ENCODE measurements around the gene DERA.
"Not testable (repeated sequence)": the region's sequence is repeated elsewhere in the genome, so short reads cannot be mapped to it uniquely, and the experiment has no call there.

Gene DERA

GRCh38 chr12:16002880-16003279, 91.7 kb downstream of the DERA start:
- DNase-seq (ENCODE audit: low read depth in 1 of 2, low spot score in 1 of 2), result no peak

- DNase-seq (ENCODE audit: low read depth in 1 of 2, low spot score in 1 of 2), result no peak
These were observed 92.3 kb downstream of the DERA start for GRCh38 chr12:16003460-16003859.

GRCh38 chr12:16006752-16007151, 95.6 kb downstream of the DERA start:
- no peak for DNase-seq (ENCODE audit: low read depth in 1 of 2, low spot score in 1 of 2)

DNA sequence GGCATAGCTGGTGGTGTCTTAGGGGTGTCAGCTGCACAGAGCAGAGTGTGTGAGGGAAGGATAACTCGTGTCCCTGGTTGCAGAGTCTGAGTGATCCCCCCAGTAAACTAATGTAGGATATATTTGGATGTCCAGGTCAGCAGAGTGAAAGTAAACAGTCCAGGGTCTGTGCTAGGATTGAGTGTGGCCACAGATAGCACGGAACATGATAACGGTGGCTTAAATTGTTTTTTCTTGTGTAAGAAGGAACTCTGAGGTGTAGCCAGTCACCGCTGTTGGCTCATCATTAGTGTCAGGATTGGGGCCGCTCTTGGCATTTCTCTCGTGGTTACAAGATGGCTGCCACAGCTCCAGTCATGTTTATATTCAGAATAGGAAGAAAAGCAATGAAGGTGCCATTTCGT, 97.3 kb downstream of the DERA start:
- DNase-seq (ENCODE audit: low read depth in 1 of 2, low spot score in 1 of 2), result no peak

- no peak for DNase-seq (ENCODE audit: low read depth in 1 of 2, low spot score in 1 of 2)
These were observed 101.0 kb downstream of the DERA start for GRCh38 chr12:16012117-16012516.

DNA sequence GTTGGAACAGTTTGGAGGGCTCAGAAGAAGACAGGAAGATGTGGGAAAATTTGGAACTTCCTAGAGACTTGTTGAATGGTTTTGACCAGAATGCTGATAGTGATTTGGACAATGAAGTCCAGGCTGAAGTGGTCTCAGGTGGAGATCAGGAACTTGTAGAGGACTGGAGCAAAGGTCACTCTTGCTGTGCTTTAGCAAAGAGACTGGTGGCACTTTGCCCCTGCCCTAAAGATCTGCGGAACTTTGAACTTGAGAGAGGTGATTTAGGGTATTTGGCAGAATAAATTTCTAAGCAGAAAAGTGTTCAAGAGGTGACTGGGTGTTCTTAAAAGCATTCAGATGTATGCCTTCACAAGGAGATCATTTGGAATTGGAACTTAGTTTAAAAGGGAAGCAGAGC, 102.6 kb downstream of the DERA start:
- not testable (repeated sequence) for DNase-seq (ENCODE audit: low read depth in 1 of 2, low spot score in 1 of 2)

- not testable (repeated sequence) for DNase-seq (ENCODE audit: low read depth in 1 of 2, low spot score in 1 of 2)
These were observed 103.3 kb downstream of the DERA start for GRCh38 chr12:16014394-16014793.

DNA sequence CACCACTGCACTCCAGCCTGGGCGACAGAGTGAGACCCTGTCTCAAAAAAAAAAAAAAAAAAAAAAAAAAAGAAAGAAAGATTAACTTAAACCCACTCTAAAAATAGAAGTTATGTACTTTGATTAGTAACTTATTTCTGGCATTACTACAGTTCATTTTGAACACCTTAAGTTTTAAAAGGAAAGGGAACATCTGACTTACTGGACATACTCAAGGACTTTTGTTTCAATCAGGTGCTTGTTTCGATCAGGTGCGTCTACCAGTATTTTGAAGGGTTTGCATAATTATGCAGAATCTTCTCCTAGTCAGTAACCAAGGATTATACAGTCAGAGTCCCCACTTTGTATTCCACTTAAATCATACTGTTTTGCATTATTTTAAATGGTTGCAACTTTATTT, 105.6 kb downstream of the DERA start:
- no peak for DNase-seq (ENCODE audit: low read depth in 1 of 2, low spot score in 1 of 2)

DNA sequence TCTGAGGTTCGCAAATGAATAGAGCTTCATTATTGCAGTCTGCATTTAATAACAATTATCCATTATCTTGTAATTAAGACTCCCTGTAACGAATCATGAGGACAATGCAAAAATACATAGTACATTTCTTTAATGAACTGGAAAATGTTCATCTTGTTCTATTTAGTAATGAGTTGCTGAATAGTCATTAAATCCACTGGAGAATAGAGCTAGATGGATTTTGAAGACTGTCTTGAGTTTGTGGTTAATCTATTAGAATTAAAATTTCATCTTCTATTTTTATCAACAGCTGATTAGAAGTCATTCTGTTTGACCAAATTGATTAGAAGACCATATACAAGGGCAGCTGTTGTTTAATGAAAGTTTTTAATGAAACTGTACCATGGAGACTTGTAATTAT, 107.2 kb downstream of the DERA start:
- no peak for DNase-seq (ENCODE audit: low read depth in 1 of 2, low spot score in 1 of 2)

DNA sequence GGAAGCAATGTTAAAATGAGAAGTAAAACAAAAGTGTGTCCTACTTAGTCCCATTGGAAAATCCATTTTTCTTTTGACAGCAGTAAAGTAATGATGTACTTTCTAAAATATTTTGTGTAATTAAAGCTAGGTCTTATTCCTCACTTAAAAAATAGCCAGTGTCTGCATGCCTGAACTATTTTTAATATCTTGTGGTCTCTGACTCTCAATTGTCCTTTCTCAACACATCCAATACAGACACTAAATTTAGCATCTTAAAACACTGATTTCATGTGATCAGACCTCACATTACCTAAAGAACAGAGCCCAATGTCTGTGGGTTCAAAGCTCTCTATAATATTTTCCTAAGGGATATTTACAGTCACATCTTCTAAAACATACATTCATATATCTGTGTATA, 108.0 kb downstream of the DERA start:
- DNase-seq (ENCODE audit: low read depth in 1 of 2, low spot score in 1 of 2), result no peak

DNA sequence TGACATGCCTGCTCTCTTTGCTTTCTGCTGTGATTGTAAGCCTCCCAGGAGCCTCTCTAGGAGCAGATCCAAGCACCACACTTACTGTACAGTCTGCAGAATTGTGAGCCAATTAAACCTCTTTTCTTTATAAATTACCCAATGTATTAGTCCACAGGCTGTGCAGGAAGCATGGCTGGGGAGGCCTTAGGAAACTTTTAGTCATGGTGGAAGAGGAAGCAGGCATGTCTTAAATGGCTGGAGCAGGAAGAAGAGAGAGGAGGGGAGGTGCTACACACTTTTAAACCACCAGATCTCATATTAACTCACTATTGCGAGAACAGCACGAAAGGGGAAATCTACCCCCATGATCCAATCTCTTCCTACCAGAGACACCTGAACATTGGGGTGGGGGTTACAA, 108.9 kb downstream of the DERA start:
- DNase-seq (ENCODE audit: low read depth in 1 of 2, low spot score in 1 of 2), result no peak

DNA sequence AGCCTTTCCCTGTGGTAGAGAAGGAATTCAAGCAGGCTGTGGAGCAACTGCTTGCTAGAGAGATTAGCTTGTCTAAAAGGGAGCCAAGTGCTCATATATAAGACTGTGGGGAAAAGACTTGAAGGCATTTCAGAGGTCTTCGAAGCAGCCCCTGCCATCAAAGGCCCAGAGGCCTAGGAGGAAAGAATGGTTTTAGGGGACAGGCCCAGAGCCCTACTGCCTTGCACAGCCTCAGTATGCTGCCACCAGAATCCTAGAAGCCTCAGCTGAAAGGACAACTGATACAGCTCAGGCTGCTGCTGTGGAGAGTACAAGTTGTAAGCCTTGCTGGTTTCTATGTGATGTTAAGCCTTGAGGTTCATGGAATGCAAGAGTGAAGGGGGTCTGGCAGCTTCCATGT, 109.9 kb downstream of the DERA start:
- DNase-seq (ENCODE audit: low read depth in 1 of 2, low spot score in 1 of 2), result no peak

- DNase-seq (ENCODE audit: low read depth in 1 of 2, low spot score in 1 of 2), result no peak
These were observed 110.5 kb downstream of the DERA start for GRCh38 chr12:16021676-16022075.

DNA sequence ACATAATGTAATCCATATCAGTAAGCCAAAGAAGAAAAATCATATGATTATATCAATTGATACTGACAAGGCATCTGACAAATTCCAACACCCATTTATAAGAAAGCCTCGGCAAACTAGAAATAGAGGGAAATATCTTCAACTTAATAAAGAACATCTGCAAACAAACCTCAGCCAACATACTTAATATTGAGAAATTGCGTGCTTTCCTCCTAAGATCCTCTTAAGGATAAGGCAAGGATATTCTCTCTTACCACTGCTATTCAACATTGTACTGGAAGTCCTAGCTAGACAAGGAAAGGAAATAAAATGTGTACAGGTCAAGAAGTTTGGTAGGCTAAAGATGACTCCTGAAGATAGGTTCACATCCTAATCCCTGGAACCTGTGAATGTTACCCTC, 115.9 kb downstream of the DERA start:
- DNase-seq (ENCODE audit: low read depth in 1 of 2, low spot score in 1 of 2), result no peak

DNA sequence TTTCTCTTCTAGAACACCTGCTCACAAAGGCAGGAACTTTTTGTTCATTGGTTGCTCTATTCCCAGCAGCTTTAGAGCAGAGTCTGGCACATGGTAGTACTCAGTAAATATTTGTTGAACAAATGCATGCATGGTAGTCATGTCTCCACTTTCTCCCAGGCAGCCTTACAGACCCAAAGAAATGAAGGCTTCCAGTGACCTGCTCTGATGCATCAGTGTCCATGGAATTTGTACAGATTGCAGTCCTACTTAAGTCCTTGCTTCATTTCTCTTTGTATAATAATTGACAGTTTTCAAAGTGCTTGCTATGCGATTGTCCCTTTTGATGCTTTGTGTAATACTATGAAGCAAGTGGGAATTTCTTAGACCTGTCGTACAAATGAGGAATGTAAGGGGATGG, 119.6 kb downstream of the DERA start:
- DNase-seq (ENCODE audit: low read depth in 1 of 2, low spot score in 1 of 2), result no peak

DNA sequence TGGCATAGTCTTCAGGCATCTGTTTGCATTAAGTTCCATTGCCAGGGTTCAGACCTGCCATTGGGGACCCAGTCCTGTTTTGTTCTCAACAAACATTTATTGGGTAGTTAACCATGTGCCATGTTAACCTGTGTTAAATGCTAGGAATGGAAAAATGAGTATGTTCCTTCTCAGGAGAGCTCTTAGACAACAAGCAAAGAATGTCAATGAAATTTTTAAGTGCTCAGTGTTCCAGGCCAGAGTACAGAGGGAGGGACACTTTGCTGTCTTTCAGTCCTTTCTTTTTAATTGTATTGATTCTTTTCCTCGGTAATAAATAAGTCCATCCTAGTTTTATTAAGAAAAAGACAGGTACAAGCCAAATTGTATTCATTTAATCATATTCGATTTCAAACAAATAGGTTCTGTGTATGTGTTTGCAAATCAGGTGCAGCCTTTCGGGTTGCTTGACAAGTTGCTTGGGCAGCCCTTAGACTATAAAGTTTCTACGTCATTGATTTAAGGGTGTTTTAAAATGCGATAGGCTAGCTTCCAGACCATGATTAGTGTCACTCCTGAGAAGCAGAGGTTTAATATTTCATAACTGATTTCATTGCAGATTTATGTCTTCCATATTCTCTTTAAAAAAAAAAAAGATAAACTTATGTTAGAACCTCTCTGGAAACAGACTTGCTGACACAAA, 123.1 kb downstream of the DERA start:
- no peak for DNase-seq (ENCODE audit: low read depth in 1 of 2, low spot score in 1 of 2)

GRCh38 chr12:16036073-16036472, 124.9 kb downstream of the DERA start:
- no peak for DNase-seq (ENCODE audit: low read depth in 1 of 2, low spot score in 1 of 2)

DNA sequence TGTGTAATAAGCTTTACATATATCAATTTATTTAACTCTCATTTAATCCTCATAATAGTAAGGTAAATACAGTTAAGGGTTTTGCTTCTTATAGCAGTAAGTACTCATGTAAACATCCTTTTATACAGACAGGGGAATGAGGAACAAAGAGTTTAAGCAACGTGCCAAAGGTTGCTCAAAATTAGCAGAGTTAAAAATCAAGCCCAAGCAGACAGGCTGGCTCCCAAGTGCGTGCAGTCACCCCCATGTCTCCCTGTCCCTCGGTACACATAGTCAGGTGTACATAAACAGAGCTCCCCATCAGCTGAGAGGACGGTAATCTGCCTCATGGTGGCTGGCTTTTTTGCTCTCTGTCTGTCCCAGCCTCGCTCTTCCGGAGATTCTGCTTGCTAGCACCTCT, 126.4 kb downstream of the DERA start:
- no peak for DNase-seq (ENCODE audit: low read depth in 1 of 2, low spot score in 1 of 2)

DNA sequence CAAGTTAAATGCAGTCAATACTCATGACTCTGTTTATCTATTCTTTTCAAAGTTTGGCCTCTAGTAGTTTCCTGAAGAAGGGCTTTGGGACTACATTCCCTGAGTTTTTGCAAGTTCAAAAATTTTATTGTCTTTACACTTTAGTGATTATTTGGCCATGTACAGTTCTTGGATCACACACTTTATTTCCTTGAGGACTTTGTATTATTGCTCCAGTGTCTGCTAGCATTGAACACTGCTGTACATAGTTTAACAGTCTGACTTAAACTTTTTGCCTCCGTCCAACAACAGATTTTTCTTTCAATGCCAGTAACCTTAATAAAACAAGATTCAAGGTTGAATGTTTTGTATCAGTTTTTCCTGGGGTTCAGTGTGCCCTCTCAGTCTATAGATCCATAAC, 132.3 kb downstream of the DERA start:
- DNase-seq (ENCODE audit: low read depth in 1 of 2, low spot score in 1 of 2), result no peak

- no peak for DNase-seq (ENCODE audit: low read depth in 1 of 2, low spot score in 1 of 2)
These were observed 135.1 kb downstream of the DERA start for GRCh38 chr12:16046266-16046665.

DNA sequence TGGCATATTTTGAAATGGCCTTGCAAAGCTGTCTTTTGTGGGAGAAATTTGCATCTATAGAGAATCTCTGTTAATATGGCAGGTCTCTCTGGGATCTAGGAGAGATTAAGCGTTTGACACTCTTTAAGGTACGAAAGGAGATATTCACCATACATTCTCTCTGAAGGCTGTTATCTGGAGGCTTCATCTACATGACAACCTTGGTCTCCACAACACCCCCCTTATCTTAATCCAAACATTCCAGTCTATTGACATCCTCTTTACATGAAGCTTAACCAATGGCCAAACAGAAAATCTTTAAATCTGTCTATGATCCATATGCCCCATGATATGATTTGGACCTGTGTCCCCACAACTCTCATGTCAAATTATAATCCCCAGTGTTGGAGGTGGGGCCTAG, 137.4 kb downstream of the DERA start:
- no peak for DNase-seq (ENCODE audit: low read depth in 1 of 2, low spot score in 1 of 2)

- DNase-seq (ENCODE audit: low read depth in 1 of 2, low spot score in 1 of 2), result no peak
These were observed 145.8 kb downstream of the DERA start for GRCh38 chr12:16056910-16057309.

- not testable (repeated sequence) for DNase-seq (ENCODE audit: low read depth in 1 of 2, low spot score in 1 of 2)
These were observed 146.2 kb downstream of the DERA start for GRCh38 chr12:16057351-16057751.

- no peak for DNase-seq (ENCODE audit: low read depth in 1 of 2, low spot score in 1 of 2)
These were observed 151.5 kb downstream of the DERA start for GRCh38 chr12:16062611-16063010.
